LNCaP clone FGC (cell line): ENCODE measurements around the gene C19orf85.

Experiments
- DNase-seq: peaks from one replicate; pipeline ENCODE4 v3.0.0-alpha.2; 2011; ENCODE audit warnings: low read depth
- H3K4me3 ChIP-seq: 2 replicates; pipeline ENCODE4 v1.5.1; 2011; ENCODE audit warnings: mild to moderate bottlenecking, low read depth, low read length, control low read depth
- CTCF ChIP-seq: IDR thresholded peaks from 2 replicates; pipeline ENCODE4 v1.5.1; 2012; ENCODE audit warnings: mild to moderate bottlenecking; ENCODE audit not compliant: control insufficient read depth, insufficient read depth; ENCODE audit errors: extremely low read depth

C19orf85 gene

GRCh38 chr19:55467236-55468053, 2.9 kb upstream of the C19orf85 start:
- TF ChIP-seq CTCF: peak; percentile 88
- DNase-seq: no peak
- H3K4me3 ChIP-seq: no peak overlapping the region

GRCh38 chr19:55466241-55466614, 1.7 kb upstream of the C19orf85 start:
- no peak for TF ChIP-seq CTCF
- no peak overlapping the region for H3K4me3 ChIP-seq
- no peak for DNase-seq

GRCh38 chr19:55465460-55466240, 1.1 kb upstream of the C19orf85 start:
- no peak for DNase-seq
- TF ChIP-seq CTCF: no peak
- H3K4me3 ChIP-seq: no peak overlapping the region

- no peak for TF ChIP-seq CTCF
- H3K4me3 ChIP-seq: no peak overlapping the region
- no peak for DNase-seq
Measured at GRCh38 chr19:55464039-55464661, 401 bp downstream of the C19orf85 start.

GRCh38 chr19:55463583-55464031, 944 bp downstream of the C19orf85 start:
- no peak for TF ChIP-seq CTCF
- DNase-seq: no peak
- no peak overlapping the region for H3K4me3 ChIP-seq

- TF ChIP-seq CTCF: no peak
- H3K4me3 ChIP-seq: no peak overlapping the region; the same call in 1 of the 2 replicates
Measured at GRCh38 chr19:55462722-55463121, 1.8 kb downstream of the C19orf85 start.

More at GRCh38 chr19:55462722-55463121, 1.8 kb downstream of the C19orf85 start:
- no peak for DNase-seq
